Esophagus (tissue), 2 donors: ENCODE results near the gene U2AF1. TPM values are rescaled to one million over a fixed set of nuclear protein-coding genes. Genes with fewer than 3 reads are reported as not detected.
"Not testable (repeated sequence)": the region's sequence is repeated elsewhere in the genome, so short reads cannot be mapped to it uniquely, and the experiment has no call there.

Source experiments
- H3K27ac ChIP-seq, 2 donors: one replicate each; pipeline ENCODE4 v1.5.1; 2013; ENCODE audit warnings: low read depth in 2 of 2, mild to moderate bottlenecking in 2 of 2, inconsistent platforms in 1 of 2, low read length in 1 of 2, moderate library complexity in 1 of 2
- H3K27me3 ChIP-seq, 2 donors: one replicate each; pipeline ENCODE4 v1.6.1; 2013; ENCODE audit warnings: low read length in 2 of 2, control low read depth in 1 of 2, mild to moderate bottlenecking in 1 of 2; ENCODE audit not compliant: insufficient read depth in 2 of 2, control insufficient read depth in 1 of 2
- H3K36me3 ChIP-seq, 2 donors: one replicate each; pipeline ENCODE4 v1.6.1; 2013; ENCODE audit warnings: low read length in 1 of 2; ENCODE audit not compliant: control insufficient read depth in 2 of 2, insufficient read depth in 2 of 2
- H3K4me1 ChIP-seq, 2 donors: one replicate each; pipeline ENCODE4 v1.6.1; 2013; ENCODE audit warnings: low read length in 1 of 2; ENCODE audit not compliant: control insufficient read depth in 2 of 2, insufficient read depth in 2 of 2
- H3K4me3 ChIP-seq, 2 donors: one replicate each; pipeline ENCODE4 v1.5.1; 2013; ENCODE audit warnings: low read length in 2 of 2, mild to moderate bottlenecking in 2 of 2, low read depth in 1 of 2, moderate library complexity in 1 of 2
- H3K9me3 ChIP-seq, 2 donors: one replicate each; pipeline ENCODE4 v1.6.1; 2013; ENCODE audit warnings: mild to moderate bottlenecking in 2 of 2, low read depth in 1 of 2, low read length in 1 of 2, moderate library complexity in 1 of 2; ENCODE audit not compliant: control insufficient read depth in 2 of 2, insufficient read depth in 1 of 2
- whole genome bisulfite sequencing, 2 donors: extraction: QIAGEN DNeasy Blood & Tissue Kit; methylation state at CpG; one replicate each; pipeline ENCODE4 v1.1.7; 2013; 5-methylcytosine and 5-hydroxymethylcytosine counted together
- polyA plus RNA-seq, 2 donors: library from polyadenylated mRNA; stranded (reverse); fragments of 200-250 nt; gene quantifications; one replicate each; pipeline ENCODE4 v1.2.3, GENCODE V29; 2013
- donor health status: healthy with polysubstance abuse.
- donor health status: Bipolar disorder and iron deficiency.

Gene U2AF1
- polyA plus RNA-seq, 2 donors, result 41.5 to 66.1 TPM

- not testable (repeated sequence) for H3K4me1 ChIP-seq, H3K27ac ChIP-seq, H3K27me3 ChIP-seq, H3K36me3 ChIP-seq, H3K9me3 ChIP-seq, H3K4me3 ChIP-seq
- WGBS, 2 donors, result 93 to 100% methylated on average over 2 to 5 of the region's 6 CpGs
These were observed 7.1 kb upstream of the U2AF1 start for GRCh38 chr21:43114483-43114882.

GRCh38 chr21:43109006-43109405 is 1.6 kb upstream of the U2AF1 start:
- H3K27ac ChIP-seq, H3K27me3 ChIP-seq, H3K36me3 ChIP-seq, H3K4me1 ChIP-seq, H3K4me3 ChIP-seq, H3K9me3 ChIP-seq: not testable (repeated sequence)
- no CpG with 5 or more reads among the region's 7 CpGs for WGBS, 2 donors

GRCh38 chr21:43108177-43108576 is 807 bp upstream of the U2AF1 start:
- WGBS, 2 donors, result no CpG with 5 or more reads among the region's 17 CpGs
- not testable (repeated sequence) for H3K4me3 ChIP-seq, H3K4me1 ChIP-seq, H3K27me3 ChIP-seq, H3K9me3 ChIP-seq, H3K27ac ChIP-seq, H3K36me3 ChIP-seq

GRCh38 chr21:43107794-43108137 is 396 bp upstream of the U2AF1 start:
- H3K4me1 ChIP-seq, H3K27me3 ChIP-seq, H3K4me3 ChIP-seq, H3K27ac ChIP-seq, H3K9me3 ChIP-seq, H3K36me3 ChIP-seq: not testable (repeated sequence)
- no CpG with 5 or more reads among the region's 17 CpGs for WGBS, 2 donors

- H3K36me3 ChIP-seq, H3K4me1 ChIP-seq, H3K9me3 ChIP-seq, H3K27me3 ChIP-seq, H3K27ac ChIP-seq, H3K4me3 ChIP-seq: not testable (repeated sequence)
- WGBS, 2 donors, result 63 to 75% methylated on average over 2 of the region's 5 CpGs
These were observed 2.7 kb downstream of the U2AF1 start for GRCh38 chr21:43104642-43105041.

DNA sequence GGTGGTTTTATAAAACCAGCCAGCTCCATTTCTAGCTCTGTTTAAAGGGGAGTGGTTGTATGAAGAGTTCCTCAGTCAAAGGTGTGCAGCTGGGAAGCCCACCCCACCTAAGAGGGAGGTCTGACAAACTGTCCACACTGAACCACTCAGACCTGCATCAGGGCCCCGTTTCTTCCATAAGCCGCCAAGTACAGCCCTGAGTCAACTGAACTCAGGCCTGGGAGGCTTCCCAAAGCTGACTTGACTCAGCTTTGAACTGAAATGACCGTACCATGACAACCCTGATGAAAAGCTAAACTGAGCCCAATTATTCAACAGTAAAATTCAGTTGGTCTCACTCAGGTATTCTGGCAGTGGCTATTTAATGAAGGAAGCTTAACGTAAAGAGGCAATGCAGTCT is 5.1 kb downstream of the U2AF1 start:
- not testable (repeated sequence) for H3K27me3 ChIP-seq, H3K36me3 ChIP-seq, H3K9me3 ChIP-seq, H3K4me3 ChIP-seq, H3K4me1 ChIP-seq, H3K27ac ChIP-seq
- WGBS, 2 donors, result no CpG with 5 or more reads among the region's 4 CpGs

DNA sequence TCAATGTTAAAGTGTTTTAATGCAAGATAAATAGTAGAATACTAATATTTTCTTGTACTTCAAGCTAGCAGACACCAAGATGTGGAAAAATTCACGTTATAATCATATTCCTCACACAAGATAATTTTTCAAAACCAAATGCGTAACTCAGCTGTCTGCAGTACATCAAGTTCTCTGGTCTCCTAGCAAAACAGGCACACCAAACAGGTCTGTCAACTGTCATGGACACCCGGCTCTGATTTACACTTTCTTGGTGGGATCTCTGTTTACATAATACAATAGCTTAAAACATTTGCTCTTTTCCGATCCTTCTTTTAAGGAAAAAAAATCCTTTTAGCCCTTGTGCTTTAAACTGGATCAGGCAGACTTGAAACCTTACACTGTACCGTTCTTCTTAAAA is 5.7 kb downstream of the U2AF1 start:
- no CpG with 5 or more reads among the region's 5 CpGs for WGBS, 2 donors
- H3K4me1 ChIP-seq, H3K36me3 ChIP-seq, H3K27ac ChIP-seq, H3K9me3 ChIP-seq, H3K27me3 ChIP-seq, H3K4me3 ChIP-seq: not testable (repeated sequence)

DNA sequence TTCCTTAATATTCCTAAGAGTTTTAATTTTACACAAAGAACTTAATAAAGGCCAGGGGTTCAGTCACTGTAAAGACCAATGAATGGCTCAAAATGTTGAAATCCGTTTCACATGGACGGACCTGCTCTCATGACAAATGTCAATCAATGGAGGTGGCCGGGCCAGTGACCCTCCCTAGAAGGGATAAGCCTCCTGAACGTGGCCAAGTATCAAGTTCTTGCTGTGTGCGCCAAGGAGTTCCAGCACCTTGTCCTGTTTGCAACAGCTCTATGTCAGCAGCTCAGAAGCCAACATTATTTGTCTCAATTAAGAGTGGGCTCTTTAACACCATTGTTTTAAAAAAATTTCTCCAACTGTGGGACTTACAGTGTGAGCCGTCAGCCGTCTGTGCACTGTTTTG is 6.4 kb downstream of the U2AF1 start:
- no CpG with 5 or more reads among the region's 7 CpGs for WGBS, 2 donors
- not testable (repeated sequence) for H3K4me3 ChIP-seq, H3K9me3 ChIP-seq, H3K4me1 ChIP-seq, H3K27ac ChIP-seq, H3K36me3 ChIP-seq, H3K27me3 ChIP-seq

- WGBS, 2 donors, result no CpG with 5 or more reads among the region's 16 CpGs
- H3K9me3 ChIP-seq, H3K27ac ChIP-seq, H3K27me3 ChIP-seq, H3K4me3 ChIP-seq, H3K4me1 ChIP-seq, H3K36me3 ChIP-seq: not testable (repeated sequence)
These were observed 15.3 kb downstream of the U2AF1 start for GRCh38 chr21:43091979-43092614.

DNA sequence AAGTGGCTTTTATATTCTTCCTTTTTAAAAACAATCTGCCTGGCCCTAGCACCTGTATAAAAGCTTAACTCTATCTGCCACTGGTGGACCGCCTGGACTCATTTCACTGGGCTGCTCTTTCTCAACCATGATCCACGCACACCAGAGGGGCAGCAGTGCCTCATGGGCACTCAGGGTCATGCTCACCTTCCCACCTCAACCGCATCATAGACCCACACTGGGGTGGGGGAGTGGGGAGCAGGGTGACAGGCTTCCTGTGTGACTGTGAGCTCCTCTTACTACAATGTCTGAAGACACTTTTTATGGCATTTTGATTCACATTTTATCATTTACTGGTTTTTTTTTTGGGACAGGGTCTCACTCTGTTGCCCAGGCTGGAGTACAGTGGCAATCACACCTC is 16.4 kb downstream of the U2AF1 start:
- not testable (repeated sequence) for H3K36me3 ChIP-seq
- WGBS, 2 donors, result 88% methylated on average over 1 of the region's 3 CpGs; no CpG with 5 or more reads in 1 of the 2 donors

More for the DNA sequence above, 16.4 kb downstream of the U2AF1 start:
- not testable (repeated sequence) for H3K9me3 ChIP-seq, H3K4me1 ChIP-seq, H3K27me3 ChIP-seq, H3K27ac ChIP-seq, H3K4me3 ChIP-seq
